LNCAP (cell line): ENCODE data around the gene PLD6.

Source experiments
- TF ChIP-seq, protein P1 (sequence below): fragments of 450-650 bp; IDR thresholded peaks from 2 replicates; pipeline ENCODE4 v1.5.1; 2017; ENCODE audit warnings: mild to moderate bottlenecking

The PLD6 gene

DNA sequence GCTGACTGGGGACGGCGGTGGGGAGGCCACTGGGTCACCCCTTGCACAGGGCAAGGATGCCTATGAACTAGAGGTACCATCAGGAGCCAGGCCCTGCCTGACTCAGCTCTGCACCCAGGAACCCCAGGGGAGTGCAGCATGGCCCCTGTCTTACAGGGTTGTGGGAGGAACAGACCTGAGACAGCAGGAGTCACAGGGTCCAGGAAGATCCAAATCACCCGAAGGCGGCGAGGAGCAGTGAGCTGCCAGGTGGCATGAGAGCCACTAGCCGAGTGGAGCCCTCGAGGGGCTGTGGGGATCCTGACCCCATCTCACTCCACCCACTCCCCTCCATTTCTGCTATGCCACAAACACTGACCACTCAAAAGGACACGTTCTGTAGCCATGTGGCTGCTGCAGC is 30.8 kb downstream of the PLD6 start:
- TF ChIP-seq, protein P1, sequence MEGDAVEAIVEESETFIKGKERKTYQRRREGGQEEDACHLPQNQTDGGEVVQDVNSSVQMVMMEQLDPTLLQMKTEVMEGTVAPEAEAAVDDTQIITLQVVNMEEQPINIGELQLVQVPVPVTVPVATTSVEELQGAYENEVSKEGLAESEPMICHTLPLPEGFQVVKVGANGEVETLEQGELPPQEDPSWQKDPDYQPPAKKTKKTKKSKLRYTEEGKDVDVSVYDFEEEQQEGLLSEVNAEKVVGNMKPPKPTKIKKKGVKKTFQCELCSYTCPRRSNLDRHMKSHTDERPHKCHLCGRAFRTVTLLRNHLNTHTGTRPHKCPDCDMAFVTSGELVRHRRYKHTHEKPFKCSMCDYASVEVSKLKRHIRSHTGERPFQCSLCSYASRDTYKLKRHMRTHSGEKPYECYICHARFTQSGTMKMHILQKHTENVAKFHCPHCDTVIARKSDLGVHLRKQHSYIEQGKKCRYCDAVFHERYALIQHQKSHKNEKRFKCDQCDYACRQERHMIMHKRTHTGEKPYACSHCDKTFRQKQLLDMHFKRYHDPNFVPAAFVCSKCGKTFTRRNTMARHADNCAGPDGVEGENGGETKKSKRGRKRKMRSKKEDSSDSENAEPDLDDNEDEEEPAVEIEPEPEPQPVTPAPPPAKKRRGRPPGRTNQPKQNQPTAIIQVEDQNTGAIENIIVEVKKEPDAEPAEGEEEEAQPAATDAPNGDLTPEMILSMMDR = no peak

DNA sequence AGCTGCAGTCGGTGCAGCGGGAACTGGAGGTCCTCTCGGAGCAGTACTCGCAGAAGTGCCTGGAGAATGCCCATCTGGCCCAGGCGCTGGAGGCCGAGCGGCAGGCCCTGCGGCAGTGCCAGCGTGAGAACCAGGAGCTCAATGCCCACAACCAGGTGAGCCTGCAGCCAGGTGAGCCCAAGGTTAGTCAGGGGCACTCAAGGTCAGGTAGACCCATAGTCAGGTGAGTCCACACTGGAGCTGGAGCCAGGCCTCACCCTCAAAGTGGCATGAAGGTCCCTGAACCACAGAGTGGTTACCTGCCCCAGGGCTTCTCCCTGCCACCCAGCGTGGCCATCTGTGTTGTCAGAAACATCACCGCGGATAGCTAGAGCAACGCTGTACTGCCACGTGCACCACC is 32.2 kb downstream of the PLD6 start:
- TF ChIP-seq, protein P1 = no peak

DNA sequence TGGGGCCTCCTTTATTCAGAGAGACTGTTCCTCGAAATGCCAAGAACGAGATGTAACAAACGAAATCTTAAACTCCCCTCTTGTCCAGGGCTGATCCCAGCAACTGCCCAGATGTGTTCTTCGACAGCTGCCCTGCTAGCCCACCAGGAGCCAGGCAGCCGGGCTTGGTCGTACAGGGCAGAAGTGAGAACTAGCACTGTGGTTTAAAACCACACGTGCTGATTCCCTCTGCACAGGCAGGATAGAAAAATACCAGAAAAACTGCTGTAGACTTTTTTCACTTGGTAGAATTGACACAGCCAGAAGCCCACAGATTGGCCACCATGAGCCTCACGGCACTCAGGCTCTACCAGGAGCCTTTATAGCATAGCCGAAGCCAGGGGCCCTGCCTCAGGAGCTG is 33.1 kb downstream of the PLD6 start:
- TF ChIP-seq, protein P1 = no peak

DNA sequence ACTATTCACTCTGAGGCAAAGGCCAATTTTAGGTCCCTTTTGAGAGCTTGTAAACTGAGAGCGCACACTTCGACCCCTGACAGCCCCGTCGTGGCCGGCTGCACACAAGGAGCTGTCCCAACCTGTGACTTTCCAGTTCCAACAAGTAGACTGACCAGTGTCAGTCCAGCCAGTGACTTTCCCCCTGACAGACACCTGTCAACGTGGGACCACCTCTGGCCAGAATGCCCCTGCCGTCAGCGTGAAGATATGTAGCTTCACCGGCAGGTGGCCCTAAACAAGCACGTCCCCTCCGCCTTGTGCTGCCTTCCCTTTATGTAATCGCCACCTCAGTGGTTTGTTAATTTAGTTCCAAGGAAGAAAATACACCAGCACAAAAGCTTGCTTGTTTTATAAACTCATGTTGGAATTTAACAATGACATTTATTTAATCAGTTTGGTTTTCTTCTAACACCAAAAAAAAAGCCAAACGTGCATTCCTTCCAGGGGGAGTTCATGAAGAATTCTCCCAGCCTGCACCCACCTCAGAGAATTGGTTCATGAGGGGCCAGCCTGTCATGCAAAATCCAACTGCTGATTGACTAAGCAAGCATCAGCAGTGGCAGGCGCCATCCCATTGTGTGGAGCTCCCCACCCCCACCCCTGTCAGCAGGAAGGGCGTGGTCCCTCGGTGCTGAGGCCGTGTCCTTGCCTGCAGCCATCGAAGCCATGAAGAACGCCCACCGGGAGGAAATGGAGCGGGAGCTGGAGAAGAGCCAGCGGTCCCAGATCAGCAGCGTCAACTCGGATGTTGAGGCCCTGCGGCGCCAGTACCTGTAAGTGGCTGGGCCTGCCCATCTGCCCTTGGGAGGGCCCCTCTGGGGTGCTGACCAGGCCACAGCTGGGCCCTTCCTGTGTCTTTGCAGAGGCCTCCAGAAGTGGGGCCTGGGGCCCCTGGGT is 33.9 kb downstream of the PLD6 start:
- TF ChIP-seq, protein P1 = no peak

DNA sequence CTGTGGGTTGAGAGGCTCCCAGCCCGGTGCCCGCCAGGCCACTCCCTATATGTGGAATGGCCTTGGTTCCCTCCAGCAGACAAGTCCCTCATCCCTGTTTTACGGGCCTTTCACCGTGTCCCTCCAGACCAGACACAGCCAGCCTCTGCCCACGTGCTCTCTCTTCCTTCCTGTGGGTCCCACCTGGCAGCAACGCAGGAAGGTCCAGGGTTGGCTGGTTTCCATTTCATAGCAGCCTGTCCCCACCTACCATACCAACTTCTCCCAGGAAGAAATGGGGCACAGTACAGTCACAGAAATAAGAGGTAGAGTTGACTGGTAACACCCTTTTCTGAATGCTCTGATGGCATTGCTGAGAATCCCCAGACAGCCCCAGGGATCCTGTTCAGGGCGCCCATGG is 34.9 kb downstream of the PLD6 start:
- TF ChIP-seq, protein P1 = no peak

DNA sequence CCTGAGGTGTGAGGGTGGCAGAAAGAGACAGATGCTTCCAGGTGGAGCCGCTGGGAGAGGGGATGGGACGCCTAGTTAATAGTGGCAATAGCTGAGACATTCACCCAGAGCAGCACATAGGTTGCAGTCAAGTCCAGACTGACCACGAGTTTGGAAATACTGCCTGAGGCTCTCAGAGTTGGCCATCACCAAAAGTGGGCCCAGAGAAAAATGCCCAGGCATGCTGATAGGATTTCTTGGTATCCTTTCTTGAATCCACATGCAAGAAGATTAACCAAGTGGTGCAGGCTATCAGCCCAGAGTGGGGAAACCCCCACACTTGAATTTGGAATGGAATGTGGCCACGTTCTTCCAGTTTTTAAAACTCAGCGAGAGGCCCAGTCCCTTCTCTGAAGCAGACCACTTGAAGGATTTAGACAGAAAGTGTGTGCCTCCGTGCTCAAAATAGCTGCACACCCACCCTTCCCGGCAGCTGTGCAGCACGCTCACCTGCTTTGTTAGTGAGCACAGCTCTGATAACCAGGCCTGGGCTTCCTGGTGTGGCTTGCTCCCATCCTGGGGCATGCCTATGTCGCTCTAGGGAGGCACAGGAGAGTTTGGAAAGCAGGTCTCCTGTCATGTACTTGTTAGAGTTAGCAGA is 35.7 kb downstream of the PLD6 start:
- TF ChIP-seq, protein P1 = no peak

DNA sequence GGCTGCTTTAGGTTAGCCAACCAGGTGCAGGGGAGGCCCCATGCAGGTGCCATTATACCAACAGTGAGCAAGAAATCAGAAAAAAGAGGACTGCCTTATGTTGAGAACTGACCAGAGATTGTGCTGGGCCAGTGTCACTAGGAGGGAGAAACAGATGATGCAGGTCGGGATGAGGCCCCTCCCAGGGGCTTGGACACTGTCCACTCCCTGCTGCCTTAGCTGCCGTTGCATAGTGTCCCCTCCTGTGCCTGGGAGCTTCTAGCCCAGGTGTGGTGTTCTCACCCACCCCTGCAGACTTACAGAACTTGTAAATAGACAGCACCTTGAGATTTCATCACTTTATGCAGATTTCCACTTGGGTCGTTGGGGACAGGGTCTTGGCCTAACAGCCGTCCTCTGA is 36.7 kb downstream of the PLD6 start:
- TF ChIP-seq, protein P1 = no peak
